ENCODE measurements around the gene CPE.
"Not testable (repeated sequence)": the region's sequence is repeated elsewhere in the genome, so short reads cannot be mapped to it uniquely, and the experiment has no call there.

CPE gene

DNA sequence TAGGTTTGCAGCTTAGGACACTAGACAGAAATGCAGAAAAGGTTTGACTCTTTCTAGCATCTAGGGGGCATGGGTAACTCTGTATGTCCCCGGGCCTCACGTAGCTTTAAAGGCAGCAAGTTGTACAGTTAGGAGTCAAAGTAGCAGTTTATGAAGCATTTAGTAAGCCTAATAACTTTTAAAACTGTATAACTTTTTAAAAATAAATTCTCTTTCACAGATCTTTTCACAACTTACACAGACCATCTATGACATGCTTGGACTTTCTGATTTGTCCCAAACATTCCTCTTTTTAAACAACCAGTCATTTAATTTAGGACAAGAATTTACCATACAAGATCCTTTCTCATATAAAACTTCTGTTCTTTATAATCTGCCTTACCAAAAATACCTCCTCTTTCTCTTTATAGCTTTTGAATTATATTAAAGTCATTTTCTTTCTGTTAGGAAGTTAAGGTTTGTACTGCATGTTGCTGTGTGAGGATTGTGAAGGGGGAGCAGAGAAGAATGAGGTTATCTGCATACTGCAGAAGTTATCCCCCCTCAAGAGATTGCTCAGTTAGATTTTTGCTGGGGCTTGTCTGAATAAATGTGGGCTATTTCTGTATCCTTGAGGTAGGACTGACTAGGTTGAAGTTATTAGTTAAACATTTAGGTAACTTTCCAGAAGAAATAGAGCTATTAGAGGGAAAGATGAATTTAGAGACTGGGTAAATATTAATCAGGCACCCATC lies 94.3 kb downstream of the CPE start:
- DNase-seq, result no peak

DNA sequence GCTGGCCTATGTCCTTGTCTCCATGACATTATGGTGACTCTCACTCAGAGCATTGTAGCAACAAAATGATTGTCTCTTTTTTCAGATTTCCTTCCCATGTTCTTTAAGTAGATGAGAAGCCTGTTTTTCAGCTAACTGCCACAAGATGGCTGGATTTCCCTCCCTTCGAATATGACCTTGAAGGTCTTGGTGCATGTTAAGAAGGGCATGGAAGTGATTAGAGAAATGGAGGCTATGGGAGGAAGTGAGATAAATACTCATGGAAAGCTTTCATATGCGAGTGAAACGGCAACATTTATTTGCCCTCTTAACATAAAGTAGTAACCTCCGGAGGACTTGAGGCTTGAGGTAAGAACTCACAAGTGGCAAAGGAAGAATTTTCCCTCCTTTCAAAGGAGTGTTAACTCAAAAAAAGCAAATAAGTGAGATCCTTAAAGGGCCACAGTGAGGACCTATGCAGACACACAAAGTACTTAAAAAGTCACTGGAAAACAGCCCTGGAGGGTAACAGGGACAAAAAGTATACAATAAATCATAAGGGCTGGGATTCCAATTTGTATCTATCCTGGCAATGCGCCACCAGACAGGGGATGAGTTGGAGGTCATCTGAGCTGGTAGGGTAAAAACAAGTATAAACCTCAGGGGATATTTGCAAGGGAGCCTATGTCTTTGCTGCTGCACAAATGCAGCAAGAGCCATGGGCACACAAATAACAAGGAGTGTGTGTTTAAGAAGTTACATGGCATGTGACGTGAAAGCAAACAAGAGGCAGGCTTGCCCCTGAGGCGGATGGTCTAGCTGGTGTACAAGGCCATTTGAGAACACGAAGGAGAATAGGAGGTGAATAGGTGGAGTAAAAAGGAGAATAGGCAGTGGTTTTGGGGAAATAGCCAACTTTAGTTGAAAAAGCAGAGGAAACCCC lies 96.2 kb downstream of the CPE start:
- no peak for DNase-seq

DNA sequence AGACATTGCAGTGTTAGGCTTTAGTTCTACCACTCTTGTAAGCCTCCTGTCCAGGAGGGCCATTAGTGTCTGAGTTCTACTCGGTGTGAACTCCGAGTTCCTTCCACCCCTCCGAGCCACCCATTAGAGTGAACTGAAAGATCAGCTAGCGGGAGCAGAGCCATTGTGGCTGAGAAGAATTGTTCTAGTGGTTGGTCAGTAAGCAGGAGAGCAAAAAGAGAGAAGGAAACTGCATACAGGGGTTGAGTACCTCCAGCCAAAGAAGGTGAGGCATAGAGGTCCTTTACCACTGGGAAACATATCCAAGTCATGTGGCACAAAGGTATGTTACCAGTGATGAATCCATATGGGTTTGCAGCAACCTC lies 96.9 kb downstream of the CPE start:
- no peak for DNase-seq

DNA sequence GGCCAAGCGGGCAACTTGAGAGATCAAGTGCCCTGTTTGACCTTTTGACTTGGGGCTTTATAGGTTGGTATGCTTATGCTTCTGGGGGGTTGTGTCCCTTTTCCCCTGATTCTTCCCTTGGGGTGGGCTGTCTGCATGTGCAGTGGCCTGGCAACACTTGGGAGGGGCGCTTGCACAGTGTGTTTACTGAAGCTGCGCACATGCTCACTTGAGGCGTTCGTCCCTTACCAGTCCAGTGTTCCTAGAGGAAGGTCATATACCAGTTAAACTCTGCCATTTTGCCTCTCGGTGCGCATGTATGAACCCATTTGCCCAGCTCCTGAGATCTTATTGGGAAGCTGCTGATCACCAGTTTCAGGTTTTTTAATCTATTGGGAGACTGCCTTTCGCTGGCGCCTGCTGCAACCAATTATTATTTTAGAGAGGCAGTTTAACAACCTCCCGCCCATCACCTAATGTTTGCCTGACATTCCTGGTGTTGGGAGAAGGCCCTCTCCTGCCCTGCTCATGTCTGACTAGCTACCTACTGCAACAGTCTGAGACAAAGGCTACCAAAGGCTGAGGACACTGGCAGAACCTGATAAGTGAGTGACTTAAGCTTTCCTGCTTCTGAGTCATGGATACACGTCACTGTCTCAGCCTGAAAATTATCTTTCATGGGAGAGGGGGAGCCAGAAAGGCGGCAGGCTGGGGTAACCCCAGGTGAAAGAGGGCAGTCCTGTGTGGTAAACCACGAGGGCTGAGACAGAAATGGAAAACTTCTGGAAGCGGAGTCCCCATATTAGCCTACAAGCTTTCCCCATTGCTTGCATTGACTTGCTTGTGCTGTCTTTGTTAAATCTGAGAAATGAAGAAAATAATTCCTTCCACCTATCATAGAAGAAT lies 97.6 kb downstream of the CPE start:
- DNase-seq, result no peak

GRCh38 chr4:165477799-165478198 lies 99.0 kb downstream of the CPE start:
- no peak for DNase-seq

GRCh38 chr4:165478260-165478659 lies 99.5 kb downstream of the CPE start:
- no peak for DNase-seq

GRCh38 chr4:165481053-165481835 lies 102.4 kb downstream of the CPE start:
- DNase-seq, result no peak

DNA sequence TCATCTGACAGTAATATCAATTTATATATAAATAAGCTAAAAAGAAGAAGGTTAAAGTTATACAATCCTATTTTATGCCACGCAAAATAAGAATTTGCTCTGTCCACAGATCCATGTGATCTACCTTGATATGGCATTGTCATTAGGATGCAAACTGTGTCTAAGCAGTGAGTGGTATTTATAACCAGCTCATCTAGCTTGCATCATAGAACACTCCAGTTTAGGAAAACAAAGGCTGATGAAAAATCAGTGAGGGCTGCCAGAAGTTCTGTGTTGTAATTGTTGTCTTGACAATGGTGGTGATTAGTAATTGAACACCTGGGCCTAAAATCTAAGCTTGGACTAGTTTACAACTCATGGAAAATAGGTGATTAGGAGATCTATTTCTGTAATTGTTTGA lies 111.0 kb downstream of the CPE start:
- DNase-seq, result no peak

DNA sequence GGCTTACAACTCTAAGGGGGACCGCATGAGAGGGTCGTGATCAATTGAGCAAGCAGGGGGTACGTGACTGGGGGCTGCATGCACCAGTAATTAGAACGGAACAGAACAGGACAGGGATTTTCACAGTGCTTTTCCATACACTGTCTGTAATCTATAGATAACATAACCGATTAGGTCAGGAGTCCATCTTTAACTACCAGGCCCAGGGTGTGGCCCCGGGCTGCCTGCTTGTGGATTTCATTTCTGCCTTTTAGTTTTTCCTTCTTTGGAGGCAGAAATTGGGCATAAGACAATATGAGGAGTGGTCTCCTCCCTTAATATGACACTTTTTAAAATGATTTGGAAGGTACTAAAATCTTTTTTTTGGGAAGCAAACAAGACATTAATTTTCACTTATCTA lies 113.8 kb downstream of the CPE start:
- not testable (repeated sequence) for DNase-seq

DNA sequence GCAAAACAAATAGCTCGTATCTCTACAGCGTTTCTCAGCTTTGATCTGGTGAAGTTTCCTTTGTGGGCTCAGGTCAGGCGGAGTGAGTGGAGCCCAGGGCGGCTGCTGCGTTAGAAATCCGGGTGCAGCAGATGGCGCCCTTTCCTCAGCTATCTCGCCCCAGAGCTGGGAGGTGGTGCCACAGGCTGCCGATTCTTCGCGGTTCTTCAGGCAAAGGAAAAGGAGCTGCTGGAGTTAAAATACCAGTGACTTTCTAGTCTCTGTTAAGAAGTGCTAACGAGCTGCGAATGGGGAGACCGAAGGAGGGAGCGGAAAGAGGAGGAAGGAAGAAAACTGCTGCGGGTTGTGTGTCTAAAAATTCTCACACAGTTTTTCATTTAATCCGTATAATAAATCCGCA lies 114.6 kb downstream of the CPE start:
- no peak for DNase-seq

GRCh38 chr4:165502916-165503907 lies 124.4 kb downstream of the CPE start:
- no peak for DNase-seq

- DNase-seq, result no peak
These were observed 125.4 kb downstream of the CPE start for GRCh38 chr4:165504184-165504583.

DNA sequence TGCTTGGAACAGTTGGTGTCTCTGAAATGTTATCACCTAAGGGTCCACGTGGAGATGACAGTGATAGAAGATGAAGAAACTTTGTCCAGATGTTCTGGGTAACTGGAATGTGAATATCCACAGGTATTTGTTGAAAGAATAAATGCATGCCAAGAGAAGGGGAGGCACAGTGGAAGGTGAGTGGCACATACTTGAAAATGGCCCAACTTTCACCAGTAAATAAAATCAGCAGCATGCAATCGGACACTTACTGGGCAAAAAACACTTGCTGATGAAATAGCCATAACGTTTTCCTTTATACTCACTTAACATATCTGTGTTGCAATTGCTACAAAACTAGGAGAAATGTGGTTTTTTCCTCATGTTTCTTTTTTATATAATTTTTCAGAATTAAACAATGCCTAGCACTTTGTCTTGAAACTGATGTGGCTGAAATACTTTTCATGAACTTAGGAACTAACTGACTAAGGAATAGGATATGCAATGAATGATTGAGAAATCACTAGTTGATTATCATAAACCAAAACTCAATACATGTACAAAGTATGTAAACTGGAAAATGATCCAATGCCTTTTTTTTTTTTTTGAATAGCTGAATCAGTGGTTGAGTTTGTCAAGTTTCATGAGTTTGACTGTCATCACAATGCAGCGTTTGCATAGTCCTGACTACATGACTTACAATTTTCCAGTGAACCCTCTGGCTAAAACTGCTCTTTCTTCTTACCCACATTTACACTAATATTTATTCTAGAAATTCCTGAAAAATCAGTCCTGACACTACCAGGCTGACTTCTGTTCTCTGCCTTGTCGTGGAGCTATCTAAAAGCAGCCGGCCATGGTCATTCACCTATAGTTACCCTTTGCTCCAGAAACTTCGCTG lies 127.4 kb downstream of the CPE start:
- DNase-seq, result no peak

- no peak for DNase-seq
These were observed 128.0 kb downstream of the CPE start for GRCh38 chr4:165506849-165507248.

GRCh38 chr4:165507381-165507780 lies 128.6 kb downstream of the CPE start:
- DNase-seq, result no peak

DNA sequence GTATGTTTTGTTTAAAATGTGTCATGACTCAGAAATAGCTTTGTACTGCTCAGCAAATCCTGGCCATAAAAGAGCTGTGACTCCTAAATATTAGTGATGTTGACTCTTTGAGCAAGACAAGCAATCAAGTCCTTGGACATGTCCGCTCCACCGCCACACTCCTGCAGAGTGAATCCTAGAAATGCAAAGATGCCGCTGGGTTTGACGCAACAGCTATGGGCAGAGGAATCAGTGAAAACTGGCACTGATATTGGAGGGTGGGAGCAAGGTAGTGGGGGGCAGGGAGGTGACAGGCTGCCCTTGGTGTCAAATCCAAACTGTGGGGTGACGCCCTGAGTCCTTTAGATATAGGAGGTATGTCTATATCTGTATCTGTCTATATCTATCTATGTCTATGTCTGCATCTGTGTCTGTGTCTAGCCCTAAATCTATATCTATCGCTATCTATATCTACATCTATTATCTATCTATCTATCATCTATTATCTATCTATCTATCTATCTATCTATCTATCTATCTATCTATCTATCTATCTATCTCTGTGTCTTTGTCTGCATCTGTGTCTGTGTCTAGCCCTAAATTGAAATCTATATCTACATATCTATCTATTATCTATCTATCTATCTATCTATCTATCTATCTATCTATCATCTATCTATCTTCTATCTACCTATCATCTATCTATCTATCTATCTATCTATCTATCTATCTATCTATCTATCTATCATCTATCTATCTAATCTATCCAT lies 129.7 kb downstream of the CPE start:
- no peak for DNase-seq

DNA sequence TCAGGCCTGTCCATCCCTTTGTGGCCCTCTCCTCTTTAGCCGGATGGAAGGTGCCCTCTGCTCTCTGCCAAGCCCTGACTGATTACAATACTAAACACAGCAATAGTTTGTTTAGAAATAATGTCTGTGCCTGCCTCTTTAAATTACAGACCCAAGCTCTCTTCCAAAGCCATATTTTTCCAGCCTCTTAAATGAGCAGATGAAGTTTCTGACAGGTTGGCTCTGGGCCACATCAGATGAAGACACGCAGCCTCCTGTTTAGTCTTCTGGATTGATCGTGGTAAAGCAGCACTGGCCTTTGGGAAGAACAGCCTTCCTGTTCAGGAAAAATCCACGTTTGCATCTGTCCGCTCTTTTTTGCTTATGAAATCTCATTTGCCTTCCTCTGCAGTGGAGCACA lies 133.6 kb downstream of the CPE start:
- no peak for DNase-seq

DNA sequence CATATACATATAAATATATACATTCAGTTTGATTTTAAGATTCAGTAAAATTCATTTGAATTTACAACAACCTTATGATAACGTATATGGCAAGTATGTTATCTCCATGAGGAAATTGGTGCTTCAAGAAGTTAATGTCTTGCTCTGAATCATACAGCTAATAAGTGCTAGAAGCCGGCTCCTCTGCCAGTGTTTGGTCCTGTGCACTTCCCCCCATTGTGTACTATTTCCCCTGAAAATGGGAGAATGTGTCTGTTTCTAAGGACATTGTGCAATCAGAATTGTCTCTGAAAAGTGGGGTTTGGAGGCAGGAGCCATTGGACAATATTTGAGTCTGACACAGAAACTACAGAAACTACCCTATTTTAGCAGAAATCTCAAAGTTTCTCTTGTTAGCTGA lies 135.9 kb downstream of the CPE start:
- DNase-seq, result no peak

DNA sequence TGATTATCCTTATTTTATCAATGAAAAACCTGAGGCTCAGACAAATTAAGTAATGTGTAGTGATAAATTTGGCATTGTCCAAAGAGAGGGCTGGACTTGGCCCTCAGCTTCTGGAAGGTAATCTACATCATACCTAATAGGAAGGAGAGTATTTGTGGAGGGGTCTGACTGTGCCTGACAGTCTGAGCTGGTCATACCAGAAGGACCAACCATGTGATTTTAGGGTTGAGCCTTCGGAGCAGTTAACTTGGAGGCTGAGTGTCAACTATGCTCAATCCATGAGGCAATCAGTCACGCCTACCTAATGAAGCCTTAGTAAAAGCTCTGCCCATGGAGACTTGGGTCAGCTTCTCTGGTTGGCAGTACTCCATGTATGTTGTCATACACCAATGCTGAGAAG lies 136.4 kb downstream of the CPE start:
- no peak for DNase-seq

Measured in cortex of kidney (tissue), 1 donor.